Measurements from ENCODE around the gene ZNRF2.
A peak's percentile ranks its signal among the peaks of the same experiment; 100 is the strongest.

Gene ZNRF2

DNA sequence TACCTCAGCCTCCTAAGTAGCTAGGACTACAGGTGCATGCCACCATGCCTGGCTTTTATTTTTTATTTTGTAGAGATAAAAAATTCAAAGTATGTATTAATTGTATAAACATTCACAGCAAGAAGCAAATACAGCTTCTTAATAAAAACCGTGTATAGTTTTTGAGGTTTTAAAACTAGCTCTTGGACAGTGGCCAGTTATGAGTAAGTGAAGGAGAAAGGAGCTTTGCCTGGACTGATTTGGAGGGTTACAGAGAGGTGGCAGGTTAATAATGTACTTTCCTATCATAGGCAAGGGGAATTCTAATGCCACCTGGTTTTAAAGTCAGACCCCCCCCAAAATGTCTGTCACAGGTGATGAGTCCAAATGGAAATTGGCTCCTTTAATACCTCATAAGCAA is 43.4 kb downstream of the ZNRF2 start:
- POLR2A ChIA-PET = no interaction called here
- DNase-seq (ENCODE audit: extremely low spot score) = no peak
- TF ChIP-seq, protein P1, sequence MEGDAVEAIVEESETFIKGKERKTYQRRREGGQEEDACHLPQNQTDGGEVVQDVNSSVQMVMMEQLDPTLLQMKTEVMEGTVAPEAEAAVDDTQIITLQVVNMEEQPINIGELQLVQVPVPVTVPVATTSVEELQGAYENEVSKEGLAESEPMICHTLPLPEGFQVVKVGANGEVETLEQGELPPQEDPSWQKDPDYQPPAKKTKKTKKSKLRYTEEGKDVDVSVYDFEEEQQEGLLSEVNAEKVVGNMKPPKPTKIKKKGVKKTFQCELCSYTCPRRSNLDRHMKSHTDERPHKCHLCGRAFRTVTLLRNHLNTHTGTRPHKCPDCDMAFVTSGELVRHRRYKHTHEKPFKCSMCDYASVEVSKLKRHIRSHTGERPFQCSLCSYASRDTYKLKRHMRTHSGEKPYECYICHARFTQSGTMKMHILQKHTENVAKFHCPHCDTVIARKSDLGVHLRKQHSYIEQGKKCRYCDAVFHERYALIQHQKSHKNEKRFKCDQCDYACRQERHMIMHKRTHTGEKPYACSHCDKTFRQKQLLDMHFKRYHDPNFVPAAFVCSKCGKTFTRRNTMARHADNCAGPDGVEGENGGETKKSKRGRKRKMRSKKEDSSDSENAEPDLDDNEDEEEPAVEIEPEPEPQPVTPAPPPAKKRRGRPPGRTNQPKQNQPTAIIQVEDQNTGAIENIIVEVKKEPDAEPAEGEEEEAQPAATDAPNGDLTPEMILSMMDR (IDR thresholded peaks at IDR 0.05; ENCODE audit: control extremely low read depth, extremely low read depth, low read depth, missing control alignments) = no peak
- CTCF ChIA-PET = interaction anchor here (0.9 to 2.1 kb wide), 7 partner anchors 10 to 48 kb away, joined by 3 to 8 read pairs (median 3); no protein-coding TSS in a partner anchor

DNA sequence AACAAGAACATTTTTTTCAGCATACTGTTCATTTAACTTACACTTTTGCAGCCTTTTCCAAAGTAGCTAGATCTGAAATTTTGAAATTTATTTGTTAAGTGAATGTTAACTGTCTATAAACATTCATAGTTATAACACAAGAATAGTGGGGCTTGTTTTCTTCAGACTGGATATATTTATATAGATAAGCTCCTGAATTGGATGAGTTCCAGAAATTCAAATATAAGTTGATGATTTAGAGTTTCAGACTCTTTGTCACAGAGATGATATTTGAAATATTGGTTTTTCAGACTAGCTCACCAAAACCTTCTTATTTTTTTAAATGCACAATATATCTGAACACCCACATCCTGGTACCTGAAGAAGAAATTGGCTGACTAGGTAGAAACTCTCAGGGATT is 44.0 kb downstream of the ZNRF2 start:
- no peak for DNase-seq (ENCODE audit: extremely low spot score)
- TF ChIP-seq, protein P1 (IDR thresholded peaks at IDR 0.05; ENCODE audit: control extremely low read depth, extremely low read depth, low read depth, missing control alignments) = no peak
- POLR2A ChIA-PET = no interaction called here
- CTCF ChIA-PET = interaction anchor here (0.9 to 2.1 kb wide), 7 partner anchors 11 to 49 kb away, joined by 3 to 8 read pairs (median 3); no protein-coding TSS in a partner anchor

- TF ChIP-seq, protein P1 (IDR thresholded peaks at IDR 0.05; ENCODE audit: control extremely low read depth, extremely low read depth, low read depth, missing control alignments) = no peak
- no peak for DNase-seq (ENCODE audit: extremely low spot score)
- ChIA-PET POLR2A (no interaction called here), CTCF (interaction anchor here (0.9 to 2.7 kb wide), 6 partner anchors 7 to 220 kb away, joined by 3 to 13 read pairs (median 5); no protein-coding TSS in a partner anchor)
Measured at GRCh38 chr7:30329716-30330115, 45.3 kb downstream of the ZNRF2 start.

DNA sequence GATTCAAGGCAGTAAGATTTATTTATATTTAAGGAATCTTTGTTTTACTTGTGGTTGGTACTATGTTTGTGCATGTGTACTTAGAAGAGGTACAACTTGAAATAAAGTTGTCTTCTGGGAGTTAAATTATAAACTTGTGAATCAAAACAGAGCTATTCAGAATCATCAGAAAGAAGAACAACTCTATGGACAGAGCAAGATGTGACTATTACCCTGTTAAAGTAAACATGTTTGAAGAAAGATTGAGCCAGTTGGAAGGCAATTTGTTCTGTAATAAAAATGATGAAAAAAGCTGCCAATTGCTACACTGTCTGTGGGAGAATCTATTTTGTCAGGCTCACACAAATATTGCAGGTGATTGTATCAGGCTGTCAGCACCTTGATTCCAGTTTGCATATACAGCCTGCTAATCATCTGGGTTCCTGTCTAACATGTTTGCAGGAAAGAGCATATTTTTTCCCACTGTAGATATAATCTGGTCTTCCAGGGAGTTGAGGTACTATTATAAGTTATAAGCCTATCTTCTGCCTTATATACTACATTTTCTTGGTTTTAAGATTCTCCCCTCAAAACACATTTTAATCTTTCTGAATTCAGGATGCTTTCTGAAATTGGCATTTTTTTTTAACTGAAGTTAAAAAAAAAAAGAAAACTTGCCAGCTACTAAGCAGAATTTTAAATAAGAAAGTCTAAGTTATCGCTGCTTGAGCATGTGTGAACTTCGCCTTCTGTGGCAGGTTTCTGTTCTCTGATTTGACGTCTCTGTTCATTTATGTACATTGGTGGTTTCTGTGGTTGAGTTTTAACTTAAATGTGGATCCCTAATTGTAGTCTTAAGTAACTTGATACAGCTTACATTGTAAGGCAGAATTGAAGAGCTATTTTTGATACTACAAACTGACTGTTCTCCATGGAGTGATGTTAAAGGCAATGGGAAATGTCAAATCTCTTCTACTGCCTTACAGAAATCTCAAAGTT is 46.0 kb downstream of the ZNRF2 start:
- ChIA-PET POLR2A (no interaction called here), CTCF (interaction anchor here (0.9 to 2.7 kb wide), 7 partner anchors 8 to 219 kb away, joined by 3 to 13 read pairs (median 4); no protein-coding TSS in a partner anchor)
- peak; percentile 26 for DNase-seq (ENCODE audit: extremely low spot score)
- TF ChIP-seq, protein P1 (IDR thresholded peaks at IDR 0.05; ENCODE audit: control extremely low read depth, extremely low read depth, low read depth, missing control alignments) = no peak

GRCh38 chr7:30331338-30331737 is 46.9 kb downstream of the ZNRF2 start:
- CTCF ChIA-PET = interaction anchor here (1.1 to 2.7 kb wide), 4 partner anchors 9 to 12 kb away, joined by 3 to 13 read pairs (median 8); no protein-coding TSS in a partner anchor
- POLR2A ChIA-PET = no interaction called here
- TF ChIP-seq, protein P1 (IDR thresholded peaks at IDR 0.05; ENCODE audit: control extremely low read depth, extremely low read depth, low read depth, missing control alignments) = no peak
- no peak for DNase-seq (ENCODE audit: extremely low spot score)

- CTCF ChIA-PET = interaction anchor here (1.1 to 2.6 kb wide), 2 partner anchors 8 to 10 kb away, joined by 3 to 6 read pairs; no protein-coding TSS in a partner anchor
- POLR2A ChIA-PET = no interaction called here
- DNase-seq (ENCODE audit: extremely low spot score) = no peak
- TF ChIP-seq, protein P1 (IDR thresholded peaks at IDR 0.05; ENCODE audit: control extremely low read depth, extremely low read depth, low read depth, missing control alignments) = no peak
Measured at GRCh38 chr7:30332549-30332948, 48.2 kb downstream of the ZNRF2 start.

Measured in GM10248 (cell line).